HG03354 (cell line): Measurements from ENCODE around the gene ENTREP1.
"Not testable (repeated sequence)": the region's sequence is repeated elsewhere in the genome, so short reads cannot be mapped to it uniquely, and the experiment has no call there.

Experiments used
- ATAC-seq: cut with Tn5 transposase; IDR thresholded peaks from one replicate; pipeline ENCODE4 v1.9.1; 2021; ENCODE audit warnings: mild to moderate bottlenecking; ENCODE audit not compliant: unreplicated experiment, poor library complexity, severe bottlenecking

Gene ENTREP1

DNA sequence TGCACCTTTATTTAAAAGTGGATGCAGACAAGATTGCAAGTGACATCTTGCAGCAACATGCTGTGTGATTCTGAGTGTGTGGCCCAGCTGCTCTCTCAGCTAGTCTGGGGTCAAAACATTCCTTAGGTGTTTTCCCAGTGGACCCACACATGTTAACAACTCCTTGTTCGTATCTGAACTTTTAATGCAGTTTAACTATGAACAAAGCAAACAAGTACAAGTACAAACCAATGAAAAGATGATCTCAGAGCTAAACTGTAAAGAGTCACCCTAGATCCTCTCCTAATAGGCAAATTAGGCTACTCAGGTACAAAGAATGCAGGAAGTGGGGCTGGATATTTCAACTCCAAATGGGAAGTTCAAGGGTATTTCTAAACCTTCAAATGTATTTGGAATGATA lies 108.4 kb downstream of the ENTREP1 start:
- ATAC-seq = no peak

DNA sequence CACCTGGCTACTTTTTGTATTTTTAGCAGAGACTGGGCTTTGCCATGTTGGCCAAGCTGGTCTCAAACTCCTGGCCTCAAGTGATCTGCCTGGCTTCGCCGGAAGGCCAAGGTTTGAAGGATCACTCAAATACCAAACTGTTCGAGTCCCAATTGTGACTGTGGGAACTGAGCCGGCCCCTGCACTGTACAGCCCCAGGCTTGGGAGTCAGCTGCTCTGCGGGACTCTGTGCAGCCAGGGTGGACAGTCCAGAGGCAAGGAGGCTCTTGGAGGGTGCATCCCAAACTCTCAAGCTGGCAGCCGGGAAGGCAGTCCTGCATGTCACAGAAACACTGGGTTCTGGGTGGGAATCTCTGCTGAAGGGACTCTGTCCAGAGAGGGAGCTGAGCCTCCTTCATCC lies 109.0 kb downstream of the ENTREP1 start:
- no peak for ATAC-seq

DNA sequence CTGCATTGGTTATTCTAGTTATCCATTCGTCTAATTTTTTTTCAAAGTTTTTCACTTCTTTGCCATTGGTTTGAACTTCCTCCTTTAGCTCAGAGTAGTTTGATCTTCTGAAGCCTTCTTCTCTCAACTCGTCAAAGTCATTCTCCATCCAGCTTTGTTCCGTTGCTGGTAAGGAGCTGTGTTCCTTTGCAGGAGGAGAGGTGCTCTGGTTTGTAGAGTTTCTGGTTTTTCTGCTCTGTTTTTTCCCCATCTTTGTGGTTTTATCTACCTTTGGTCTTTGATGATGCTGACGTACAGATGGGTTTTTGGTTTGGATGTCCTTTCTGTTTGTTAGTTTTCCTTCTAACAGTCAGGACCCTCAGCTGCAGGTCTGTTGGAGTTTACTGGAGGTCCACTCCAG lies 114.6 kb downstream of the ENTREP1 start:
- ATAC-seq = not testable (repeated sequence)

DNA sequence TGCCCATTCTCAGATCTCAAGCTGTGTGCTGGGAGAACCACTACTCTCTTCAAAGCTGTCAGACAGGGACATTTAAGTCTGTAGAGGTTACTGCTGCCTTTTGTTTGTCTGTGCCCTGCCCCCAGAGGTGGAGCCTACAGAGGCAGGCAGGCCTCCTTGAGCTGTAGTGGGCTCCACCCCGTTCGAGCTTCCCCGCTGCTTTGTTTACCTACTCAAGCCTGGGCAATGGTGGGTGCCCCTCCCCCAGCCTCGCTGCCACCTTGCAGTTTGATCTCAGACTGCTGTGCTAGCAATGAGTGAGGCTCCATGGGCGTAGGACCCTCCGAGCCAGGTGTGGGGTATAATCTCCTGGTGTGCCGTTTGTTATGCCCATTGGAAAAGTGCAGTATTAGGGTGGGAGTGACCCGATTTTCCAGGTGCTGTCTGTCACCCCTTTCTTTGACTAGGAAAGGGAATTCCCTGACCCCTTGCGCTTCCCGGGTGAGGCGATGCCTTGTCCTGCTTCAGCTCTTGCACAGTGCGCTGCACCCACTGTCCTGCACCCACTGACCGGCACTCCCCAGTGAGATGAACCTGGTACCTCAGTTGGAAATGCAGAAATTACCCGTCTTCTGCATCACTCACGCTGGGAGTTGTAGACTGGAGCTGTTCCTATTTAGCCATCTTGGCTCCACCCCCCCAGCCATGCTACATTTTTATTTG lies 115.4 kb downstream of the ENTREP1 start:
- ATAC-seq = not testable (repeated sequence)
